ENCODE measurements around the gene OSTF1.

- no peak for TF ChIP-seq CTCF (IDR thresholded peaks at IDR 0.05; ENCODE audit: poor library complexity, severe bottlenecking)
- no peak for TF ChIP-seq REST (IDR thresholded peaks at IDR 0.05; ENCODE audit: borderline replicate concordance)
Measured at GRCh38 chr9:75150512-75150911, 62.2 kb downstream of the OSTF1 start.
